HG03139 (cell line): ENCODE results near the gene CUL4A.
"Not testable (repeated sequence)": the region's sequence is repeated elsewhere in the genome, so short reads cannot be mapped to it uniquely, and the experiment has no call there.

Experiments used
- ATAC-seq: cut with Tn5 transposase; IDR thresholded peaks from one replicate; pipeline ENCODE4 v1.9.1; 2021; ENCODE audit not compliant: unreplicated experiment

The CUL4A gene

GRCh38 chr13:113283904-113284303 lies 74.5 kb downstream of the CUL4A start:
- no peak for ATAC-seq

GRCh38 chr13:113288880-113289279 lies 79.5 kb downstream of the CUL4A start:
- ATAC-seq, result no peak

- ATAC-seq, result no peak
These were observed 81.7 kb downstream of the CUL4A start for GRCh38 chr13:113291129-113291528.

GRCh38 chr13:113292021-113292862 lies 82.8 kb downstream of the CUL4A start:
- no peak for ATAC-seq

- no peak for ATAC-seq
These were observed 84.3 kb downstream of the CUL4A start for GRCh38 chr13:113293686-113294085.

- ATAC-seq, result no peak
These were observed 86.4 kb downstream of the CUL4A start for GRCh38 chr13:113295776-113296175.

GRCh38 chr13:113296823-113297369 lies 87.5 kb downstream of the CUL4A start, which contains the start of gene LAMP1:
Gene LAMP1, plus strand, starts transcription at chr13:113297239. Its CDS starts 196 bp downstream, at chr13:113297435.
- peak; percentile 70 for ATAC-seq

GRCh38 chr13:113297370-113298042 lies 88.1 kb downstream of the CUL4A start:
- ATAC-seq, result peak; percentile 25

GRCh38 chr13:113298043-113298945 lies 88.9 kb downstream of the CUL4A start:
- ATAC-seq, result no peak

- ATAC-seq, result no peak
These were observed 90.5 kb downstream of the CUL4A start for GRCh38 chr13:113299951-113300350.

- ATAC-seq, result no peak
These were observed 93.6 kb downstream of the CUL4A start for GRCh38 chr13:113302986-113303385.

GRCh38 chr13:113304121-113304520 lies 94.7 kb downstream of the CUL4A start:
- no peak for ATAC-seq

- ATAC-seq, result no peak
These were observed 95.8 kb downstream of the CUL4A start for GRCh38 chr13:113305208-113305607.

- ATAC-seq, result no peak
These were observed 98.1 kb downstream of the CUL4A start for GRCh38 chr13:113307491-113307890.

GRCh38 chr13:113309473-113309872 lies 100.1 kb downstream of the CUL4A start:
- no peak for ATAC-seq

- ATAC-seq, result not testable (repeated sequence)
These were observed 104.7 kb downstream of the CUL4A start for GRCh38 chr13:113314112-113314511.

- ATAC-seq, result not testable (repeated sequence)
These were observed 105.6 kb downstream of the CUL4A start for GRCh38 chr13:113314895-113315470.

- no peak for ATAC-seq
These were observed 106.6 kb downstream of the CUL4A start for GRCh38 chr13:113315992-113316391.
